Gastroesophageal sphincter (tissue), 4 donors: ENCODE data around the gene KIAA1217. TPM values are rescaled to one million over a fixed set of nuclear protein-coding genes. Genes with fewer than 3 reads are reported as not detected.

Source experiments
- ATAC-seq: fragments of 150-250 bp; one replicate; pipeline ENCODE4 v1.9.1; 2016; ENCODE audit warnings: mild to moderate bottlenecking, moderate library complexity
- H3K27ac ChIP-seq, 4 donors: fragments of 200-600 bp; sonication (generic) in 3 of 4; 1 replicate in 3 of 4; 2 replicates in 1 of 4; pipeline ENCODE4 v1.5.1; 2016 to 2019
- H3K27me3 ChIP-seq: fragments of 200-600 bp; sonication (generic); one replicate; pipeline ENCODE4 v1.5.1; 2019
- H3K36me3 ChIP-seq, 2 donors: fragments of 200-600 bp; sonication (generic); one replicate each; pipeline ENCODE4 v1.5.1; 2019; ENCODE audit warnings: control low read depth in 1 of 2
- H3K4me1 ChIP-seq, 3 donors: fragments of 200-600 bp; sonication (generic); 1 replicate in 2 of 3; 2 replicates in 1 of 3; pipeline ENCODE4 v1.5.1; 2016 to 2019; ENCODE audit warnings: control low read depth in 2 of 3
- H3K4me3 ChIP-seq, 2 donors: fragments of 200-600 bp; sonication (generic); one replicate each; pipeline ENCODE4 v1.5.1; 2019; ENCODE audit warnings: mild to moderate bottlenecking in 1 of 2, moderate library complexity in 1 of 2
- H3K9me3 ChIP-seq, 3 donors: fragments of 200-600 bp; sonication (generic); one replicate each; pipeline ENCODE4 v1.5.1; 2017 to 2019; ENCODE audit warnings: control low read depth in 2 of 3
- CTCF ChIP-seq, 4 experiments: fragments of 200-600 bp in 2 of 4; fragments of 450-650 bp in 2 of 4; sonication (generic) in 1 of 4; IDR thresholded peaks; one replicate each; pipeline ENCODE4 v1.5.1; 2017 to 2019; ENCODE audit warnings: antibody characterized with exemption in 4 of 4, mild to moderate bottlenecking in 2 of 4, moderate library complexity in 2 of 4
- EP300 ChIP-seq: sonication (generic); formaldehyde crosslinking; IDR thresholded peaks from one replicate; pipeline ENCODE4 v1.6.1; 2017; ENCODE audit warnings: antibody characterized with exemption, mild to moderate bottlenecking
- POLR2A ChIP-seq, 2 donors: fragments of 450-650 bp; IDR thresholded peaks; one replicate each; pipeline ENCODE4 v1.6.1; 2017; ENCODE audit warnings: antibody characterized with exemption in 2 of 2, mild to moderate bottlenecking in 2 of 2, moderate library complexity in 1 of 2
- POLR2AphosphoS5 ChIP-seq: sonication (generic); formaldehyde crosslinking; IDR thresholded peaks from one replicate; pipeline ENCODE4 v1.6.1; 2017; ENCODE audit warnings: antibody characterized with exemption
- WGBS, 2 donors: methylation state at CpG; one replicate each; pipeline ENCODE4 v1.1.5; 2018; ENCODE audit warnings: low coverage in 1 of 2; 5-methylcytosine and 5-hydroxymethylcytosine counted together
- total RNA-seq, 4 donors: library from RNA; depleted of rRNA; stranded (reverse); fragments of >200 nt; gene quantifications; one replicate each; pipeline ENCODE4 v1.1.0, GENCODE V29; 2016

The KIAA1217 gene
- total RNA-seq, 4 donors from 2014 or later = 9.7 to 15.3 (median 12.7) TPM

- no peak for ATAC-seq
- no peak overlapping the region for H3K27ac ChIP-seq
- WGBS, 2 donors = 85 to 96% methylated on average over 7 to 8 of the region's 8 CpGs
These were observed 285.3 kb downstream of the KIAA1217 start for GRCh38 chr10:24494236-24494635.

GRCh38 chr10:24494777-24495176 is 285.8 kb downstream of the KIAA1217 start:
- Histone ChIP-seq H3K4me3 (no peak overlapping the region), H3K36me3 (no peaks in the 10 kb centered on the region), H3K4me1 (no peaks in the 10 kb centered on the region), H3K9me3 (no peaks in the 10 kb centered on the region), H3K27ac (no peak overlapping the region), H3K27me3 (no peaks in the 10 kb centered on the region)
- no peak for ATAC-seq
- 97 to 99% methylated on average over 3 to 6 of the region's 6 CpGs for WGBS, 2 donors
- TF ChIP-seq POLR2AphosphoS5 (no peak), EP300 (no peak), POLR2A (IDR thresholded peaks at IDR 0.05) (no peak), CTCF (IDR thresholded peaks at IDR 0.05) (no peak)

More at GRCh38 chr10:24494236-24494635, 285.3 kb downstream of the KIAA1217 start:
- no peak for TF ChIP-seq POLR2AphosphoS5
- no peak overlapping the region for H3K4me3 ChIP-seq
- H3K27me3 ChIP-seq = no peaks in the 10 kb centered on the region
- H3K9me3 ChIP-seq = no peaks in the 10 kb centered on the region
- H3K4me1 ChIP-seq = no peaks in the 10 kb centered on the region
- H3K36me3 ChIP-seq = no peaks in the 10 kb centered on the region

- H3K27ac ChIP-seq = no peak overlapping the region
- WGBS, 2 donors = 71 to 77% methylated on average over 9 to 10 of the region's 10 CpGs
- no peaks in the 10 kb centered on the region for H3K4me1 ChIP-seq
- H3K36me3 ChIP-seq = no peaks in the 10 kb centered on the region
- TF ChIP-seq EP300 (no peak), POLR2A (IDR thresholded peaks at IDR 0.05) (no peak), CTCF (IDR thresholded peaks at IDR 0.05) (no peak), POLR2AphosphoS5 (no peak)
- no peaks in the 10 kb centered on the region for H3K9me3 ChIP-seq
- ATAC-seq = no peak
- no peaks in the 10 kb centered on the region for H3K27me3 ChIP-seq
- no peak overlapping the region for H3K4me3 ChIP-seq
These were observed 286.9 kb downstream of the KIAA1217 start for GRCh38 chr10:24495666-24496460.

GRCh38 chr10:24496906-24497305 is 288.0 kb downstream of the KIAA1217 start:
- Histone ChIP-seq H3K9me3 (no peaks in the 10 kb centered on the region), H3K4me1 (no peaks in the 10 kb centered on the region), H3K27ac (no peak overlapping the region), H3K36me3 (no peaks in the 10 kb centered on the region), H3K4me3 (no peak overlapping the region), H3K27me3 (no peaks in the 10 kb centered on the region)
- TF ChIP-seq EP300 = no peak
- no peak for TF ChIP-seq POLR2AphosphoS5
- TF ChIP-seq CTCF (IDR thresholded peaks at IDR 0.05) = no peak
- TF ChIP-seq POLR2A (IDR thresholded peaks at IDR 0.05) = no peak
- no peak for ATAC-seq
- WGBS, 2 donors = 26 to 51% methylated on average over 4 to 6 of the region's 8 CpGs

GRCh38 chr10:24501056-24501711 is 292.2 kb downstream of the KIAA1217 start:
- Histone ChIP-seq H3K27ac (no peak overlapping the region), H3K4me1 (no peaks in the 10 kb centered on the region), H3K4me3 (no peak overlapping the region), H3K36me3 (peaks cover 0 to 9% of the 10 kb centered on the region in 2 donors), H3K27me3 (no peaks in the 10 kb centered on the region), H3K9me3 (no peaks in the 10 kb centered on the region)
- 83 to 95% methylated on average over 1 to 10 of the region's 10 CpGs for WGBS, 2 donors
- TF ChIP-seq CTCF (IDR thresholded peaks at IDR 0.05) = no peak
- no peak for TF ChIP-seq EP300
- ATAC-seq = no peak
